Measurements from ENCODE around the gene EFCAB14.

Gene EFCAB14

GRCh38 chr1:46761740-46762139 lies 42.8 kb upstream of the EFCAB14 start:
- Histone ChIP-seq H3K4me1 (ENCODE audit: low read depth, poor library complexity, severe bottlenecking) (no peaks in the 10 kb centered on the region), H4K20me1 (ENCODE audit: insufficient read depth) (no peaks in the 10 kb centered on the region), H3K4me3 (IDR thresholded peaks at IDR 0.05; ENCODE audit: insufficient read depth, low read depth, low read length) (no peak overlapping the region), H3K27ac (no peak overlapping the region), H2AFZ (ENCODE audit: low read depth) (no peak overlapping the region), H3K79me2 (ENCODE audit: insufficient read depth, low read depth) (no peaks in the 10 kb centered on the region), H3K36me3 (ENCODE audit: insufficient read depth) (no peaks in the 10 kb centered on the region), H3K27me3 (ENCODE audit: insufficient read depth, low read depth) (no peaks in the 10 kb centered on the region), H3K4me2 (no peak overlapping the region), H3K9ac (no peak overlapping the region)
- TF ChIP-seq CTCF (conservative IDR thresholded peaks at IDR 0.05; ENCODE audit: low read depth, low read length) = no peak

DNA sequence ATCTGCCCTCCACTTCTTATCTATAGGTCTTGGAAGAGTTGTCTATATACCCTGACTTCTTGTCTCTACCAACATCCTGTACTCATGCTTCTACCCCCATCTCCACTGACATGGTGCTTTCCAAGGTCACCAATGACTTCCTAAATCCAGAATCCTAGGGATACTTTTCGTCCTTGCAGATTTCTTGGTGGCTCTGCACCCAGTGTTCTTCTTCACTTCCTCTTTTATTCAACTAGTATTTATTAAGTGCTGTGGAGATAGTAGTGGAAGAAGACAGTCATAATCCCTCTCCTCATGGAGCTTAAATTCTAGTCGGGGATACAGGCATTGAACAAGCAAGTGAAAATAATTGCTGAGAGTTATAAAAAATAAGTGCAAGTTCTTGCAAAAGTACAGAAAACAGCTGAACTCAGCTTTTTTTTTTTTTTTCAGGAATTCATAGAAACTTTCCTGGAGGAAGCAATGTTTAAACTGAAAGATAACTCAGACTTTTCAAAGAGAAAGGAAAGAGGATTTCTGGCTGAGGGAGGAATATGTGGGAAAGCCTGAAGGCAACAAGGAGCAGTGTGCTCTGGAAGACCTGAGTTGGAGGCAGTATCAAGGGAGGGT lies 41.7 kb upstream of the EFCAB14 start:
- no peak overlapping the region for H3K4me3 ChIP-seq (IDR thresholded peaks at IDR 0.05; ENCODE audit: insufficient read depth, low read depth, low read length)
- H3K9ac ChIP-seq = no peak overlapping the region
- H3K27me3 ChIP-seq (ENCODE audit: insufficient read depth, low read depth) = no peaks in the 10 kb centered on the region
- H3K27ac ChIP-seq = no peak overlapping the region
- H2AFZ ChIP-seq (ENCODE audit: low read depth) = no peak overlapping the region
- H3K4me1 ChIP-seq (ENCODE audit: low read depth, poor library complexity, severe bottlenecking) = no peaks in the 10 kb centered on the region
- no peaks in the 10 kb centered on the region for H4K20me1 ChIP-seq (ENCODE audit: insufficient read depth)
- H3K79me2 ChIP-seq (ENCODE audit: insufficient read depth, low read depth) = no peaks in the 10 kb centered on the region
- no peak overlapping the region for H3K4me2 ChIP-seq
- no peak for TF ChIP-seq CTCF (conservative IDR thresholded peaks at IDR 0.05; ENCODE audit: low read depth, low read length)
- no peaks in the 10 kb centered on the region for H3K36me3 ChIP-seq (ENCODE audit: insufficient read depth)

DNA sequence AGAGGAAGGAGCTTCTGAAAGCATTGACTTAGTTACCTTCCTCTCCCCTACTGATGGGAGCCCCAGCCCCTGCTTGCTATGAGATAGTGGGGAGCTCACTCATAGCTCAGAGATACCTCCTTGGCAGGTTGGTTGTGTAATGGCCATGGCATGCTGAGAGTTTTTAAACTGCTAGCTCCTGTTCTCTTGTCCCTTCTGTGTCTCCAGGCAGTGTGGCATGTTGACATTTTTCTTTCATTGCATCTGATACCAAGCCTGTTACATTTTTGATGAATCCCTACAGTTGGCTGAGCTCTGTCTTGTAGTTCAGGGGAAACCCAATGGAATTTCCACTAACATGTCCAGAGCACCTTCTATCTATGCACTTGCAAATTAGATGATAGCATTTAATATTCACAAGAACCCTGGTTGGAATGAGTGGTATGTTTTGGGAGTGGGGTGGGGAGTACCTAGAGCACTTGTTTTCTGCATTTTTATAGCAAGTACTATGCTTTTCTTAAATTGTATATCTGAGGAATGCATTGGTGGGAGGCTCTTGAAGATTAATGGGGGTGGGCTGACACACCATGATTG lies 39.1 kb upstream of the EFCAB14 start:
- Histone ChIP-seq H2AFZ (ENCODE audit: low read depth) (no peak overlapping the region), H3K4me2 (no peak overlapping the region), H3K27me3 (ENCODE audit: insufficient read depth, low read depth) (no peaks in the 10 kb centered on the region), H3K36me3 (ENCODE audit: insufficient read depth) (no peaks in the 10 kb centered on the region), H3K27ac (no peak overlapping the region), H3K4me3 (IDR thresholded peaks at IDR 0.05; ENCODE audit: insufficient read depth, low read depth, low read length) (no peak overlapping the region), H3K9ac (no peak overlapping the region), H3K4me1 (ENCODE audit: low read depth, poor library complexity, severe bottlenecking) (no peaks in the 10 kb centered on the region), H3K79me2 (ENCODE audit: insufficient read depth, low read depth) (no peaks in the 10 kb centered on the region), H4K20me1 (ENCODE audit: insufficient read depth) (no peaks in the 10 kb centered on the region)
- TF ChIP-seq CTCF (conservative IDR thresholded peaks at IDR 0.05; ENCODE audit: low read depth, low read length) = no peak

- Histone ChIP-seq H2AFZ (ENCODE audit: low read depth) (no peak overlapping the region), H3K27me3 (ENCODE audit: insufficient read depth, low read depth) (no peaks in the 10 kb centered on the region), H3K27ac (no peak overlapping the region), H3K4me2 (no peak overlapping the region), H3K79me2 (ENCODE audit: insufficient read depth, low read depth) (no peaks in the 10 kb centered on the region), H4K20me1 (ENCODE audit: insufficient read depth) (no peaks in the 10 kb centered on the region), H3K4me3 (IDR thresholded peaks at IDR 0.05; ENCODE audit: insufficient read depth, low read depth, low read length) (no peak overlapping the region), H3K4me1 (ENCODE audit: low read depth, poor library complexity, severe bottlenecking) (no peaks in the 10 kb centered on the region), H3K9ac (no peak overlapping the region), H3K36me3 (ENCODE audit: insufficient read depth) (no peaks in the 10 kb centered on the region)
- TF ChIP-seq CTCF (conservative IDR thresholded peaks at IDR 0.05; ENCODE audit: low read depth, low read length) = no peak
Measured at GRCh38 chr1:46757247-46757955, 38.5 kb upstream of the EFCAB14 start.
